Mucosa of stomach (tissue), 1 donor: ENCODE data around the gene VAMP1.
"Not testable (repeated sequence)": the region's sequence is repeated elsewhere in the genome, so short reads cannot be mapped to it uniquely, and the experiment has no call there.

Source experiments
- H3K27me3 ChIP-seq: one replicate; pipeline ENCODE4 v1.7.0; 2013; ENCODE audit warnings: mild to moderate bottlenecking, low read length; ENCODE audit not compliant: control insufficient read depth, insufficient read depth
- H3K36me3 ChIP-seq: one replicate; pipeline ENCODE4 v1.7.0; 2013; ENCODE audit warnings: low read length; ENCODE audit not compliant: control insufficient read depth, insufficient read depth
- H3K4me1 ChIP-seq: one replicate; pipeline ENCODE4 v1.7.0; 2013; ENCODE audit warnings: mild to moderate bottlenecking, low read length; ENCODE audit not compliant: control insufficient read depth, insufficient read depth
- H3K4me3 ChIP-seq: one replicate; pipeline ENCODE4 v1.7.0; 2013; ENCODE audit warnings: low read length
- H3K9ac ChIP-seq: one replicate; pipeline ENCODE4 v1.7.0; 2013; ENCODE audit warnings: mild to moderate bottlenecking, low read length, moderate library complexity
- H3K9me3 ChIP-seq: one replicate; pipeline ENCODE4 v1.7.0; 2013; ENCODE audit warnings: mild to moderate bottlenecking, low read length, moderate library complexity; ENCODE audit not compliant: control insufficient read depth
- donor health status: Pancreatic carcinoma.

Gene VAMP1

DNA sequence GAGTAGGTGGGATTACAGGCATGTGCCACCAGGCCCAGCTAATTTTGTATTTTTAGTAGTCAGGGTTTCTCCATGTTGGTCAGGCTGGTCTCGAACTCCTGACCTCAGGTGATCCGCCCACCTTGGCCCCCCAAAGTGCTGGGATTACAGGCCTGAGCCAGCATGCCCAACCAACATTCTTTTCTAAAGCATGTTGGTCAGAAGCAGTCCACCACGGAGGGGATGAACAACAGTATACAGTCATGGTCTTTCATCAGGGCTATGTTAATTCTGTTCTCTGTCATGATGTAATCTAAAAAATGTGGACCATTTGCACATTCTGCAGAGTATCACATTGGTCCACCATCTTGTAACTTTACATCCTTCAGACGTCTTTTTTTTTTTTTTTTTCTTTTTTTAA lies 19.0 kb upstream of the VAMP1 start:
- Histone ChIP-seq H3K36me3 (no peaks in the 10 kb centered on the region), H3K27me3 (no peaks in the 10 kb centered on the region), H3K4me3 (no peak overlapping the region), H3K9ac (no peak overlapping the region), H3K4me1 (peaks cover 8% of the 10 kb centered on the region), H3K9me3 (no peaks in the 10 kb centered on the region)

DNA sequence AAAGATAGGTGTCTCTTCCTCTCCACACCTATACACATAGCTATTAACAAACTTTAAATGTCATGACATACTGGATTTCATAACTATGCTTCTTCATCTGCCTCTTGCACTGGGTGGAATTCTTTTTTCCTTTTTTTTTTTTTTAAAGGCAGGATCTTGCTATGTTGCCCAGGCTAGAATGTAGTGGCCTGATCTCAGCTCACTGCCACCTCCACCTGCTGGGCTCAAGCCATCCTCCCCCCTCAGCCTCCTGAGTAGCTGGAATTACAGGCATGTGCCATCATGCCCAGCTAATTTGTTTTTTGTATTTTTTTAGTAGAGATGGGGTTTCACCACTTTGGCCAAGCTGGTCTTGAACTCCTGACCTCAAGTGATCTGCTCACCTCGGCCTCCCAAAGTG lies 17.8 kb upstream of the VAMP1 start:
- Histone ChIP-seq H3K4me3 (no peak overlapping the region), H3K9me3 (no peaks in the 10 kb centered on the region), H3K36me3 (no peaks in the 10 kb centered on the region), H3K4me1 (peaks cover 8% of the 10 kb centered on the region), H3K9ac (no peak overlapping the region), H3K27me3 (no peaks in the 10 kb centered on the region)

DNA sequence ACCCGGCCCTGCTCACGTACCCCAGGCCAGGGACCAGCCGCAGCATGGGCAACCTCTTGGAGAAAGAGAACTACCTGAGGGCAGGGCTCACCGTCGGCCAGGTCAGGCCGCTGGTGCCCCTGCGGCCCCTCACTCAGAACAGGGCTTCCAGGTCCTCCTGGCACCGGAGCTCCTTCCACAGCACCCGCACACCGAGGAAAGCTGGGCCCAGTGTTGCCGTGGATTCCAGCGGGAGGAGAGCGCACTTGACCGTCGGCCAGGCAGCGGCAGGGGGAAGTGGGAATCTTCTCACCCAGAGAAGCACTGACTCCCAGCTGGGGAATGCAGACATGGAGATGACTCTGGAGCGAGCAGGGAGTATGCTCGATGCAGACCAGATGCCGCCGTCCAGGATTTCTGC lies 7.9 kb upstream of the VAMP1 start:
- H3K36me3 ChIP-seq = no peaks in the 10 kb centered on the region
- no peaks in the 10 kb centered on the region for H3K4me1 ChIP-seq
- no peak overlapping the region for H3K9ac ChIP-seq
- H3K9me3 ChIP-seq = no peaks in the 10 kb centered on the region
- H3K4me3 ChIP-seq = no peak overlapping the region
- H3K27me3 ChIP-seq = no peaks in the 10 kb centered on the region

DNA sequence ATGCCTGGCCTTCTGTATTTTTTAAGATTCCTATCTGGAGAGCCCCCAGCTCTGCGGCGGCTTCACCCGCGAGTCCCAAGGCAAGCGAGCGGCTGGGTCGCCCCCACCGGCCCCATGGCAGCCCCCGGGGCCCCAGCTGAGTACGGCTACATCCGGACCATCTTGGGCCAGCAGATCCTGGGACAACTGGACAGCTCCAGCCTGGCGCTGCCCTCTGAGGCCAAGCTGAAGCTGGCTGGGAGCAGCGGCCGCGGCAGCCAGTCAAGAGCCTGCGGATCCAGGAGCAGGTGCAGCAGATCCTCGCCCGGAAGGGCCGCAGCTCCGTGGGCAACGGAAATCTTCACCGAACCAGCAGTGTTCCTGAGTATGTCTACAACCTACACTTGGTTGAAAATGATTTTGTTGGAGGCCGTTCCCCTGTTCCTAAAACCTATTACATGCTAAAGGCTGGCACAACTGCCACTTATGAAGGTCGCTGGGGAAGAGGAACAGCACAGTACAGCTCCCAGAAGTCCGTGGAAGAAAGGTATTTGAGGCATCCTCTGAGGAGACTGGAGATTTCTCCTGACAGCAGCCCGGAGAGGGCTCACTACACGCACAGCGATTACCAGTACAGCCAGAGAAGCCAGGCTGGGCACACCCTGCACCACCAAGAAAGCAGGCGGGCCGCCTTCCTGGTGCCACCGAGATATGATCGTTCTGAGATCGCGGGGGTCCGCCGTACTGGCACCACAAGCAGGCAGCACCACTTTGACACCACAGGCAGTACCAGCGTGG lies 7.3 kb upstream of the VAMP1 start:
- H3K27me3 ChIP-seq, H3K36me3 ChIP-seq, H3K9me3 ChIP-seq, H3K4me1 ChIP-seq, H3K9ac ChIP-seq, H3K4me3 ChIP-seq: not testable (repeated sequence)

DNA sequence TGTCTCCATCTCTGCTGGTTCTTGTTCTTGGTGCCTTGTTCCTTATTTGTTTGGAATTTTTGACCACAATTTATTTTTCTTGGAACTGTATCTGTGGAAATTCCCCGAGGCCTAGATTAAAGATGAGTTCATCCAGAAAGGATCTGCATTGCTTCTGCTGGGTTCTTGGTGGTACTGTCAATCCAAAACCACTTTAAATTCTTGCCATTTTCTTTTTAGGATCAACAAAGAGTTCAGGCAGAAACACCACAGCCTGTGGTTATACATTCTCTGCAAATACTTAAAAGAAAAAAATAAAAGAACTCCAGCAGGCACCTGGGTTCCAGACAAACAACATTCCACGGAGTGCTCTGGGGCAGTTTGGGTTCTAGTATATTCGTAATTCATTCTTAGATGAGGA lies 6.0 kb upstream of the VAMP1 start:
- Histone ChIP-seq H3K27me3 (no peaks in the 10 kb centered on the region), H3K9ac (no peak overlapping the region), H3K9me3 (no peaks in the 10 kb centered on the region), H3K4me1 (no peaks in the 10 kb centered on the region), H3K4me3 (no peak overlapping the region), H3K36me3 (no peaks in the 10 kb centered on the region)

DNA sequence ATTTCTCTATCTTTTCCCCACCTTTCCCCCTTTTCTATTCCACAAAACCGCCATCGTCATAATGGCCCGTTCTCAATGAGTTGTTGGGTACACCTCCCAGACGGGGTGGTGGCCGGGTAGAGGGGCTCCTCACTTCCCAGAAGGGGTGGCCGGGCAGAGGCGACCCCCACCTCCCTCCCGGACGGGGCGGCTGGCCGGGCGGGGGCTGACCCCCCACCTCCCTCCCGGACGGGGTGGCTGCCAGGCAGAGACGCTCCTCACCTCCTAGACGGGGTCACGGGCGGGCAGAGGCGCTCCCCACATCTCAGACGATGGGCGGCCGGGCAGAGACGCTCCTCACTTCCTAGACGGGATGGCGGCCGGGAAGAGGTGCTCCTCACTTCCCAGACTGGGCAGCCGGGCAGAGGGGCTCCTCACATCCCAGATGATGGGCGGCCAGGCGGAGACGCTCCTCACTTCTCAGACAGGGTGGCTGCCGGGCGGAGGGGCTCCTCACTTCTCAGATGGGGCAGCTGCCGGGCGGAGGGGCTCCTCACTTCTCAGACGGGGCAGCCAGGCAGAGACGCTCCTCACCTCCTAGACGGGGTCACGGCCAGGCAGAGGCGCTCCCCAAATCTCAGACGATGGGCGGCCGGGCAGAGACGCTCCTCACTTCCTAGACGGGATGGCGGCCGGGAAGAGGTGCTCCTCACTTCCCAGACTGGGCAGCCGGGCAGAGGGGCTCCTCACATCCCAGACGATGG lies 4.9 kb upstream of the VAMP1 start:
- H3K36me3 ChIP-seq, H3K9me3 ChIP-seq, H3K4me1 ChIP-seq, H3K27me3 ChIP-seq, H3K4me3 ChIP-seq, H3K9ac ChIP-seq: not testable (repeated sequence)

DNA sequence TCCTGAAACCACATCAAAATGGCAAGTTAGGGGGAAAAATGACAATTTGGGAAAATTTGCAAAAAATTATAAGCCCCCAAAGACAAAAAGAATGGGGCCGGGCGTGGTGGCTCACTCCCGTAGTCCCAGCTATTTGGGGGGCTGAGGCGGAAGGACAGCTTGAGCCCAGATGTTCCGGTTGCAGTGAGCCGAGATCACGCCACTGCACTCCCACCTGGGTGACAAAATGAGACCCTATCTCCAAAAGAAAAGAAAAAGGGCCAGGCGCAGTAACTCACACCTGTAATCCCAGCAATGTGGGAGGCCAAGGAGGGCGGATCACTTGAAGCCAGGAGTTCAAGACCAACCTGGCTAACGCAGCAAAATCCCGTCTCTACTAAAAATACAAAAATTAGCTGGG lies 2.0 kb upstream of the VAMP1 start:
- Histone ChIP-seq H3K9me3 (no peaks in the 10 kb centered on the region), H3K36me3 (no peaks in the 10 kb centered on the region), H3K4me3 (no peak overlapping the region), H3K9ac (no peak overlapping the region), H3K4me1 (peaks cover 14% of the 10 kb centered on the region), H3K27me3 (no peaks in the 10 kb centered on the region)

DNA sequence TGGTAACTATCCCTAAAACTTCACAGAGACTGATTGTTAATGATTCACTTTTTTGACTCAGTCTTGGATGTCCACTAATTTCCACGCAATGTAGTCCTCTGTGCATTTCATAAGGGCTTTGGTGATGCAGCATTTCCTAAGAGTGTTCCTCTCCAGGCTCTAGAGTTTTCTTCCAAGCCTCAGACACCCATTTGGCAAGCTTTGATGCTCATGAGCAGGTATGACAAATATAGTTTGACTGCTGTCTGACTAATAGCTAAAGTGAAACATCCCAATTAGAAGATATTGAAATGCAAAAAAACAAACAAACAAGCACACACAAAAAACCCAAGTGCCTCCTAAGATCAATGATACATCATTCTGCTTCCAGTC lies 1.5 kb upstream of the VAMP1 start:
- no peaks in the 10 kb centered on the region for H3K36me3 ChIP-seq
- H3K4me1 ChIP-seq = peaks cover 14% of the 10 kb centered on the region
- H3K9me3 ChIP-seq = no peaks in the 10 kb centered on the region
- no peak overlapping the region for H3K9ac ChIP-seq
- no peaks in the 10 kb centered on the region for H3K27me3 ChIP-seq
- no peak overlapping the region for H3K4me3 ChIP-seq

DNA sequence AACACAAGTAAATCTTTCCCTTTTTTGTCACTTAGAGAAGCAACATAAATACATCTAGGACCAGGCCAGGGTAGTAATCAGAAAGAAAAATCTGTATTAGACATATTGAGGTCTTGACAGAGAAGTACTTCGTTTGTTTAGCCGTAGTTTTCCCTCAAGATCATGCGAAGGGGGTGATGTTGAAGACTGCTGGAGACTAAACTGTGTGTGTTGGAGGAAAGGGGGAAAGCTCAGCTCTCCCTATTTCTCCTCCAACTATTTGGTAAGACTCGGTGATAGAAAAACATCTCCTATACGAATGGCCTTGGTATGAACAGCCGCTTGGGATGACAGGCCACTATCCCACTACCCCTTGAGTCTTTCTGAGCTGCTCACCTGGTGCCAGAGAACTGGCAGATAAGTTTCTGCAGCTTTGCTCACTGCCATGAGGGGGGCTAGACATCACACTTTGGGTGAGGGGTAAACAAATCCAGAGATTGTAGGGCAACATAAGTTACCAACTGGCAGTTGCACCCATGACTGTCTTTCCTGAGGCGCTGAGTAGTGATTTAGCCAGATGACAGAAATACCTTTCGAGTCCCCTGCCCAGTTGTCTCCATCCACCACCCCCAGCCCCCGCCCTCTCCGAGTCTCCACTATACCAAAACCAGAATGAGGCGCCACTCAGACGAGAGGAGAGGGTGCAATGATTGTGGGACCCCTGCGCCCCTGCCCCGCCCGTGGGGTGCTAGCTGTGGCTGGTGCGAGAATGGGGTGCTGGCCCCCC lies 685 bp downstream of the VAMP1 start:
- Histone ChIP-seq H3K9ac (peak overlapping the region; percentile 63), H3K9me3 (no peaks in the 10 kb centered on the region), H3K36me3 (no peaks in the 10 kb centered on the region), H3K4me3 (peak overlapping the region; percentile 79), H3K27me3 (no peaks in the 10 kb centered on the region), H3K4me1 (peaks cover 14% of the 10 kb centered on the region)

DNA sequence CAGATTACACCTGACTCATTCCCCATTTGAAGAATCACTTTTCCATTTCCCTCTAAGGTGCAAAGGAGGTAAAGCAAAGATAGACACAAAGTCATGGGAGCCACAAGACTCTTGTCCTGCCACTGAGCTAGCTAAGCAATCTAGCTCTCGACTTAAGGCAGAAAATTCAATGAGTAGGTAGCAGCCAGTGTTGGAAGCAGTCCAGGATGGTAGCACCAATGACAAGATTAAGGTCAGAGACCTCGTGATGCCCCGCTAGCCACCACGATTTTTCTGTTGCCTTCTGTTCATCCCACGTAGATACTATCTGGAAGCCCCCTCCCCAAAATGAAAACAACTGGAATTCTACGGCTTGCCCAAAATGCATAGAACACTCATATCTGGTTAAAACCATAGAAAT lies 1.4 kb downstream of the VAMP1 start:
- no peak overlapping the region for H3K4me3 ChIP-seq
- H3K27me3 ChIP-seq = no peaks in the 10 kb centered on the region
- peaks cover 14% of the 10 kb centered on the region for H3K4me1 ChIP-seq
- H3K9me3 ChIP-seq = no peaks in the 10 kb centered on the region
- no peak overlapping the region for H3K9ac ChIP-seq
- H3K36me3 ChIP-seq = no peaks in the 10 kb centered on the region

DNA sequence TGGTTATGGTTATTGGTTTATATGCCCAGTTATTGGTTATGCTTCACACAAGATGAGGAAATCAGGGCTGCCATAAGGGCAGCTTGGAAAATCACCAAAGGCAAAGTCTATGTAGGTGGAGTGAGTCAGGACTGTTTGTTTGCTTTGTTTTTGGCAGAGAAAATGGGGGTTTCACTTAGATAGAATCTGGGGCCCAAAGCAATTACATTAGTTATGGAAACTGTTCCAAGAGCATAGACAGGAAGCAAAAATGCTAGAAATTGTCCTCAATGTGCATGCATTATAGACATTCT lies 2.2 kb downstream of the VAMP1 start:
- Histone ChIP-seq H3K9me3 (no peaks in the 10 kb centered on the region), H3K4me3 (no peak overlapping the region), H3K9ac (no peak overlapping the region), H3K36me3 (peaks cover 8% of the 10 kb centered on the region), H3K4me1 (peaks cover 14% of the 10 kb centered on the region), H3K27me3 (no peaks in the 10 kb centered on the region)

DNA sequence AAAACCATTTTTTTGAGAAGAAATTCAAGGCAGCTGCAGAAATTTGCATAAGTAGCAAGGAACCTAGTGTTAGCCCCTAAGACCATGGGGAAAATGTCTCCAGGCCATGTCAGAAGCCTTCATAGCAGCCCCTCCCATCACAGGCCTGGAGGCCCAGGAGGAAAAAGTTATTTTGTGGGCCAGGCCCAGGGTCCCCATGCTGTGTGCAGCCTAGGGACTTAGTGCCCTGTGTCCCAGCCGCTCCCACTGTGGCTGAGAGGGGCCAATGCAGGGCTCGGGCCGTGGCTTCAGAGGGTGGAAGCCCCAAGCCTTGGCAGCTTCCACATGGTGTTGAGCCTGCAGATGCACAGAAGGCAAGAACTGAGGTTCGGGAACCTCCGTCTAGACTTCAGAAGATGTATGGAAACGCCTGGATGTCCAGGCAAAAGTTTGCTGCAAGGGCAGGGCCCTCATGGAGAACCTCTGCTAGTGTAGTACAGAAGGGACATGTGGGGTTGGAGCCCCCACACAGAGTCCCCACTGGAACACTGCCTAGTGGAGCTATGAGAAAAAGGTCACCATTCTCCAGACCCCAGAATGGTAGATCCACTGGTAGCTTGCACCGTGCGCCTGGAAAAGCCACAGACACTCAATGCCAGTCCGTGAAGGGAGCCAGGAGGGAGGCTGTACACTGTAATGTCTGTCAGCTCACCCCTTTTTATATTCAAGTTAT lies 2.8 kb downstream of the VAMP1 start:
- not testable (repeated sequence) for H3K4me3 ChIP-seq

More for the DNA sequence above, 2.8 kb downstream of the VAMP1 start:
- peaks cover 14% of the 10 kb centered on the region for H3K4me1 ChIP-seq
- H3K36me3 ChIP-seq, H3K9ac ChIP-seq, H3K27me3 ChIP-seq, H3K9me3 ChIP-seq: not testable (repeated sequence)
